Aorta (tissue), 5 donors: Measurements from ENCODE around the gene CBLC. TPM values are rescaled to one million over a fixed set of nuclear protein-coding genes. Genes with fewer than 3 reads are reported as not detected.

Experiments
- ATAC-seq: fragments of 200-7000 bp; cut with Tn5 transposase; one replicate; pipeline ENCODE4 v1.9.1; 2022; ENCODE audit warnings: moderate library complexity; ENCODE audit not compliant: low FRiP score
- DNase-seq, 2 donors: peaks; one replicate each; pipeline ENCODE4 v3.0.0-alpha.2; 2020
- H3K27ac ChIP-seq, 2 donors: one replicate each; pipeline ENCODE4 v1.5.1; 2013; ENCODE audit warnings: low read length in 2 of 2, mild to moderate bottlenecking in 2 of 2, moderate library complexity in 2 of 2, control low read depth in 1 of 2, inconsistent platforms in 1 of 2, low read depth in 1 of 2
- H3K27me3 ChIP-seq, 2 donors: one replicate each; pipeline ENCODE4 v1.6.1; 2013; ENCODE audit warnings: control low read depth in 1 of 2, low read length in 1 of 2, mild to moderate bottlenecking in 1 of 2, moderate library complexity in 1 of 2; ENCODE audit not compliant: insufficient read depth in 2 of 2, control insufficient read depth in 1 of 2
- H3K36me3 ChIP-seq, 2 donors: one replicate each; pipeline ENCODE4 v1.6.1; 2013; ENCODE audit warnings: control low read depth in 1 of 2, low read length in 1 of 2, mild to moderate bottlenecking in 1 of 2; ENCODE audit not compliant: insufficient read depth in 2 of 2, control insufficient read depth in 1 of 2
- H3K4me1 ChIP-seq, 2 donors: one replicate each; pipeline ENCODE4 v1.6.1; 2013; ENCODE audit warnings: low read length in 2 of 2, control low read depth in 1 of 2, mild to moderate bottlenecking in 1 of 2, moderate library complexity in 1 of 2; ENCODE audit not compliant: insufficient read depth in 2 of 2, control insufficient read depth in 1 of 2
- H3K4me3 ChIP-seq, 2 donors: one replicate each; pipeline ENCODE4 v1.5.1; 2013; ENCODE audit warnings: low read length in 2 of 2, control low read depth in 1 of 2, mild to moderate bottlenecking in 1 of 2
- H3K9me3 ChIP-seq: one replicate; pipeline ENCODE4 v1.6.1; 2013; ENCODE audit warnings: mild to moderate bottlenecking, low read length; ENCODE audit not compliant: control insufficient read depth
- WGBS, 2 donors: extraction: QIAGEN DNeasy Blood & Tissue Kit; methylation state at CpG; one replicate each; pipeline ENCODE4 v1.1.7; 2013; 5-methylcytosine and 5-hydroxymethylcytosine counted together
- intact Hi-C, 2 donors: fragments of 100-400 bp; cut with DNase I; formaldehyde crosslinking; loops; one replicate each; pipeline versions ENCODE4 v1.14.2 to v1.15.0; 2022
- polyA plus RNA-seq, 2 donors: library from polyadenylated mRNA; stranded (reverse); fragments of 200-250 nt; gene quantifications; one replicate each; pipeline ENCODE4 v1.2.3, GENCODE V29; 2013
- total RNA-seq, 2 donors: library from RNA; stranded (reverse); fragmentation: NEBNext Ultra II Directional; extraction: Animal tissue kit (Norgen Biotek cat#: 25700); gene quantifications; one replicate each; pipeline ENCODE4 v1.2.1, GENCODE V29; 2021
- donor health status: healthy with polysubstance abuse.
- donor health status: Bipolar disorder and iron deficiency.
- donor health status: DM: no; HTN: no; CAD: no.
- donor health status: DM: no; HTN: no; CAD: no.
- donor health status: DM: yes; HTN: yes; CAD: no.

Gene CBLC
- total and polyA plus RNA-seq, 4 donors = 13.3 TPM; not detected in 3

- H3K27me3 ChIP-seq = no peaks in the 10 kb centered on the region
- ATAC-seq (peak; percentile 86), DNase-seq (peak; percentile 82 to 93)
- H3K4me3 ChIP-seq = peak overlapping the region; percentile 1 to 15
- no peaks in the 10 kb centered on the region for H3K36me3 ChIP-seq
- peak overlapping the region in 1 of 2 donors; percentile 56 for H3K27ac ChIP-seq
- no peaks in the 10 kb centered on the region for H3K4me1 ChIP-seq
- WGBS, 2 donors = 6 to 8% methylated on average over 68 of the region's 68 CpGs
- no peaks in the 10 kb centered on the region for H3K9me3 ChIP-seq
- intact Hi-C loops = loop anchor here in 1 of 2 donors (5.0 kb wide), 1 partner anchor 36 kb away; no protein-coding TSS in a partner anchor
These were observed 19.8 kb upstream of the CBLC start for GRCh38 chr19:44757735-44758505.

GRCh38 chr19:44758596-44758995 is 19.1 kb upstream of the CBLC start:
- Histone ChIP-seq H3K4me3 (no peak overlapping the region), H3K9me3 (no peaks in the 10 kb centered on the region), H3K36me3 (no peaks in the 10 kb centered on the region), H3K27ac (peak overlapping the region in 1 of 2 donors; percentile 22), H3K27me3 (no peaks in the 10 kb centered on the region), H3K4me1 (no peaks in the 10 kb centered on the region)
- DNase-seq = no peak
- intact Hi-C loops = loop anchor here in 1 of 2 donors (5.0 kb wide), 1 partner anchor 36 kb away; no protein-coding TSS in a partner anchor
- ATAC-seq = no peak
- WGBS, 2 donors = 47 to 54% methylated on average over 6 to 9 of the region's 9 CpGs

GRCh38 chr19:44759083-44759804 is 18.4 kb upstream of the CBLC start:
- ATAC-seq (no peak), DNase-seq (no peak)
- Histone ChIP-seq H3K4me1 (no peaks in the 10 kb centered on the region), H3K9me3 (no peaks in the 10 kb centered on the region), H3K36me3 (no peaks in the 10 kb centered on the region), H3K4me3 (no peak overlapping the region), H3K27ac (no peak overlapping the region), H3K27me3 (no peaks in the 10 kb centered on the region)
- WGBS, 2 donors = 79 to 81% methylated on average over 10 of the region's 10 CpGs
- intact Hi-C loops = loop anchor here in 1 of 2 donors (5.0 kb wide), 1 partner anchor 37 kb away; no protein-coding TSS in a partner anchor

GRCh38 chr19:44762038-44762437 is 15.7 kb upstream of the CBLC start:
- WGBS, 2 donors = 92 to 93% methylated on average over 8 of the region's 8 CpGs

GRCh38 chr19:44765033-44765948 is 12.4 kb upstream of the CBLC start:
- DNase-seq (no peak), ATAC-seq (no peak)
- no peaks in the 10 kb centered on the region for H3K27me3 ChIP-seq
- WGBS, 2 donors = 89 to 91% methylated on average over 22 of the region's 22 CpGs
- intact Hi-C loops = no loop called here
- H3K27ac ChIP-seq = no peak overlapping the region
- H3K36me3 ChIP-seq = no peaks in the 10 kb centered on the region
- no peak overlapping the region for H3K4me3 ChIP-seq
- no peaks in the 10 kb centered on the region for H3K4me1 ChIP-seq
- H3K9me3 ChIP-seq = no peaks in the 10 kb centered on the region

More at GRCh38 chr19:44762038-44762437, 15.7 kb upstream of the CBLC start:
- Histone ChIP-seq H3K27ac (no peak overlapping the region), H3K4me1 (no peaks in the 10 kb centered on the region), H3K9me3 (no peaks in the 10 kb centered on the region), H3K36me3 (no peaks in the 10 kb centered on the region), H3K27me3 (no peaks in the 10 kb centered on the region), H3K4me3 (no peak overlapping the region)
- DNase-seq = no peak
- intact Hi-C loops = no loop called here
- no peak for ATAC-seq

GRCh38 chr19:44765949-44766335 is 11.7 kb upstream of the CBLC start:
- DNase-seq = no peak
- Histone ChIP-seq H3K27ac (no peak overlapping the region), H3K27me3 (no peaks in the 10 kb centered on the region), H3K4me1 (no peaks in the 10 kb centered on the region), H3K4me3 (no peak overlapping the region), H3K36me3 (no peaks in the 10 kb centered on the region), H3K9me3 (no peaks in the 10 kb centered on the region)
- 87 to 93% methylated on average over 3 of the region's 3 CpGs for WGBS, 2 donors
- ATAC-seq = no peak
- intact Hi-C loops = no loop called here

- no peak overlapping the region for H3K4me3 ChIP-seq
- WGBS, 2 donors = 81 to 82% methylated on average over 11 of the region's 11 CpGs
- DNase-seq = no peak
- no peaks in the 10 kb centered on the region for H3K4me1 ChIP-seq
- H3K36me3 ChIP-seq = no peaks in the 10 kb centered on the region
- intact Hi-C loops = no loop called here
- ATAC-seq = no peak
- no peak overlapping the region for H3K27ac ChIP-seq
- no peaks in the 10 kb centered on the region for H3K9me3 ChIP-seq
- no peaks in the 10 kb centered on the region for H3K27me3 ChIP-seq
These were observed 10.2 kb upstream of the CBLC start for GRCh38 chr19:44767295-44768180.
